ENCODE data around the gene AQP11. TPM values are rescaled to one million over a fixed set of nuclear protein-coding genes. Genes with fewer than 3 reads are reported as not detected.

The AQP11 gene
- total RNA-seq, 6 experiments from 2014 or later = 1.2 to 1.8 (median 1.5) TPM

GRCh38 chr11:77654770-77655434 is 65.1 kb downstream of the AQP11 start:
- H3K4me3 Mint-ChIP-seq = no peak overlapping the region
- no peaks in the 10 kb centered on the region; the same call in 1 of the 2 replicates for H3K27me3 Mint-ChIP-seq (ENCODE audit: insufficient read depth)
- H3K36me3 Mint-ChIP-seq (ENCODE audit: low read depth) = no peaks in the 10 kb centered on the region
- DNase-seq = peak; percentile 67
- no peaks in the 10 kb centered on the region for H3K9me3 Mint-ChIP-seq
- H3K4me1 Mint-ChIP-seq (ENCODE audit: low read depth) = peaks cover 46% of the 10 kb centered on the region
- H3K27ac Mint-ChIP-seq = peak overlapping the region; percentile 72
- no peak for TF ChIP-seq CTCF (IDR thresholded peaks at IDR 0.05)

GRCh38 chr11:77656362-77656761 is 66.6 kb downstream of the AQP11 start:
- H3K36me3 Mint-ChIP-seq (ENCODE audit: low read depth) = no peaks in the 10 kb centered on the region
- no peak overlapping the region for H3K27ac Mint-ChIP-seq
- TF ChIP-seq CTCF (IDR thresholded peaks at IDR 0.05) = no peak
- H3K4me1 Mint-ChIP-seq (ENCODE audit: low read depth) = peaks cover 46% of the 10 kb centered on the region
- no peaks in the 10 kb centered on the region; the same call in 1 of the 2 replicates for H3K27me3 Mint-ChIP-seq (ENCODE audit: insufficient read depth)
- no peak for DNase-seq
- H3K9me3 Mint-ChIP-seq = no peaks in the 10 kb centered on the region
- H3K4me3 Mint-ChIP-seq = no peak overlapping the region

- H3K27me3 Mint-ChIP-seq (ENCODE audit: insufficient read depth) = no peaks in the 10 kb centered on the region; the same call in 1 of the 2 replicates
- peak overlapping the region; percentile 32 for H3K27ac Mint-ChIP-seq
- no peak for TF ChIP-seq CTCF (IDR thresholded peaks at IDR 0.05)
- H3K4me1 Mint-ChIP-seq (ENCODE audit: low read depth) = peaks cover 46% of the 10 kb centered on the region
- DNase-seq = peak; percentile 30
- H3K36me3 Mint-ChIP-seq (ENCODE audit: low read depth) = no peaks in the 10 kb centered on the region
- peak overlapping the region; percentile 6 for H3K4me3 Mint-ChIP-seq
- no peaks in the 10 kb centered on the region for H3K9me3 Mint-ChIP-seq
Measured at GRCh38 chr11:77658213-77659013, 68.7 kb downstream of the AQP11 start.

Other genes starting within 250 kb of the AQP11 start
- 10 to 100 TPM; 41.7 to 52.2 (median 48.8) TPM for gene PAK1, start 115.9 kb upstream of the AQP11 start, total RNA-seq (2021; fragmentation: NEBNext Ultra II Directional; extraction: Animal tissue kit (Norgen Biotek cat#: 25700))
- 10 to 100 TPM; 91.5 to 98.6 (median 94.7) TPM for gene CLNS1A, start 47.8 kb downstream of the AQP11 start, total RNA-seq (2021; fragmentation: NEBNext Ultra II Directional; extraction: Animal tissue kit (Norgen Biotek cat#: 25700))
- gene RSF1, start 230.8 kb downstream of the AQP11 start, total RNA-seq (2021; fragmentation: NEBNext Ultra II Directional; extraction: Animal tissue kit (Norgen Biotek cat#: 25700)) = 10 to 100 TPM; 44.7 to 59.2 (median 55.3) TPM
- gene AAMDC, start 231.2 kb downstream of the AQP11 start, total RNA-seq (2021; fragmentation: NEBNext Ultra II Directional; extraction: Animal tissue kit (Norgen Biotek cat#: 25700)) = 10 to 100 TPM; 33.3 to 48.5 (median 39.5) TPM